Measurements from ENCODE around the gene CTDSPL. TPM values are rescaled to one million over a fixed set of nuclear protein-coding genes. Genes with fewer than 3 reads are reported as not detected.
"Not testable (repeated sequence)": the region's sequence is repeated elsewhere in the genome, so short reads cannot be mapped to it uniquely, and the experiment has no call there.

The CTDSPL gene
- polyA plus RNA-seq, 1 experiment, result 40.4 TPM

DNA sequence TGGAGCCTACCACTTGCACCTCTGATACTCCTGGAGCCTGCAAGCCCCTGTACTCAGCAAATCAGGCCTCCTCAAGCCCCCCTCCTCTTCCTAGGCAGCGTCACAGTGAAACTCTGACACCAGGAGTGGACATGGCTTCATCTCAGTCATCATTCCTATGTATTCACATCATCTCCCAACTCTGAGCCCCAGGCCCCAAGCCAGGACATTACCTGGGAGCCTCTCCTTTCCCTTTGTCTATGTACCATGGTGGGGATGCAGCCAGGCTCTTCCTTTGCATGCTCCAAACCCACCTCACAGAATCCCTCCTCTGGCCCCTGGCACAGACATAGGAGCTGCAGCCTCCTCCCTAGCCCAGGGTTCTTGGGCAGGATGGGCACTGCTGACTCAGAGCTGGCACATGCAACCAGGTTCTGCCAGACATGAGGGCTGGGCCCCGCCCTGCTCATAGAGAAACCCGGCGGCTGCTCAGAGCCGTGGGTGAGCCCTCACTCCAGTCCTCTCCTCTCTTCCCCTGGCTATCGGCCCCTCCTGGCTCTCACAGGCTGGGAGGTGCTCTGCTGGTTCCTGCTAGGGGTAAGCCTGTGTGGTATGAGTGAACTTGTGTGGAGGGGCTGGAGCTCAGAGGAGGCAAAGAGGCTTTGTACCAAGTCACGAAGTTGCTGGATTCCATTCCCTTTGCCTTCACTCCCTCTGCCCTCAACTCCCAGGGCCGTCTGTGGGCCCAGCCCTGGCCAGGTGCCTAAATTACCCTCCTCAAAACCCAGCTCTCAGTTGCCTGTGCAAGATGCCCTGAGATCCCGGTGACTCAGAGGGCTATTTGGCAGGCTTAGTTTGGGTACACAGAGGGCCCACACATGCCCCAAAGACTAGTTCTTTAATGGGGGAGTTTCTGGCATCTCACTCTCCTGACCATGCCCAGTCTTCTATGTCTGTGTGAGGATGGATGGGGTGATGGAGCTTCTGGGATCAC, 169.6 kb downstream of the CTDSPL start:
- POLR2A ChIA-PET, result no interaction called here
- Histone ChIP-seq H3K27me3 (ENCODE audit: control insufficient read depth, insufficient read depth, low read length) (no peaks in the 10 kb centered on the region), H3K4me3 (ENCODE audit: low read depth, low read length) (no peak overlapping the region), H3K27ac (ENCODE audit: low read depth, low read length) (no peak overlapping the region), H3K9me3 (ENCODE audit: control insufficient read depth, insufficient read depth, low read length) (no peaks in the 10 kb centered on the region; the same call in 1 of the 2 replicates)
- no peak for DNase-seq (ENCODE audit: low read depth, low spot score)
- TF ChIP-seq, protein P1, sequence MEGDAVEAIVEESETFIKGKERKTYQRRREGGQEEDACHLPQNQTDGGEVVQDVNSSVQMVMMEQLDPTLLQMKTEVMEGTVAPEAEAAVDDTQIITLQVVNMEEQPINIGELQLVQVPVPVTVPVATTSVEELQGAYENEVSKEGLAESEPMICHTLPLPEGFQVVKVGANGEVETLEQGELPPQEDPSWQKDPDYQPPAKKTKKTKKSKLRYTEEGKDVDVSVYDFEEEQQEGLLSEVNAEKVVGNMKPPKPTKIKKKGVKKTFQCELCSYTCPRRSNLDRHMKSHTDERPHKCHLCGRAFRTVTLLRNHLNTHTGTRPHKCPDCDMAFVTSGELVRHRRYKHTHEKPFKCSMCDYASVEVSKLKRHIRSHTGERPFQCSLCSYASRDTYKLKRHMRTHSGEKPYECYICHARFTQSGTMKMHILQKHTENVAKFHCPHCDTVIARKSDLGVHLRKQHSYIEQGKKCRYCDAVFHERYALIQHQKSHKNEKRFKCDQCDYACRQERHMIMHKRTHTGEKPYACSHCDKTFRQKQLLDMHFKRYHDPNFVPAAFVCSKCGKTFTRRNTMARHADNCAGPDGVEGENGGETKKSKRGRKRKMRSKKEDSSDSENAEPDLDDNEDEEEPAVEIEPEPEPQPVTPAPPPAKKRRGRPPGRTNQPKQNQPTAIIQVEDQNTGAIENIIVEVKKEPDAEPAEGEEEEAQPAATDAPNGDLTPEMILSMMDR (IDR thresholded peaks at IDR 0.05; ENCODE audit: low read depth, low read length), result no peak
- CTCF ChIA-PET, result interaction anchor here (0.6 to 1.0 kb wide), 2 partner anchors 28 to 173 kb away, joined by 3 to 4 read pairs; no protein-coding TSS in a partner anchor

DNA sequence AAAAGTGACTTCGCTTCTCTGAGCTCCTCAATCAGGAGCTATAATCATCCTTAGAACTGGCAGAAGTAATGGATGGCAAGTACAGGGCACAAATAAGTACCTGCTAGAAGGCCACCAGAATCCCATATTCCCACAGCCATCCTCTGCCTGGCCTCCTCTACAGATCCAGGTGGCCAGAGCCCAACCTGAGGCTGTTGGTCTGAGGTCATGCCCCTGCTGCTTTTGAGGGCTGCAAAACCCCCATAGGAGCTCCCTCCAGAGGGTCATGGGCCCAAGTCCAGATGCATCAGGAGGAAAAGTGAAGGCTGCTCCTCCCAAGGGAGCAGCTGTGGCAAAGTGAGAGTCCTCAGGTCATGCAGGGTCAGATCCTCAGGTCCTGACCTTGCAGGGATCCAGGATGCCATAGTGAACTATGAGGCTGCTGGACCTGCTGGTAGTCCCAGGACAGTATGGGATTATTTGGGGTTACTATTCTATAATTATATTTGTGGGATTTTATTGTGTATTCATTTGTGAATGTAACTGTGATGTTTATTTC, 170.7 kb downstream of the CTDSPL start:
- CTCF ChIA-PET, result no interaction called here
- no peak overlapping the region for H3K27ac ChIP-seq (ENCODE audit: low read depth, low read length)
- H3K9me3 ChIP-seq (ENCODE audit: control insufficient read depth, insufficient read depth, low read length), result no peaks in the 10 kb centered on the region; the same call in 1 of the 2 replicates
- no peak for DNase-seq (ENCODE audit: low read depth, low spot score)
- no peak overlapping the region for H3K4me3 ChIP-seq (ENCODE audit: low read depth, low read length)
- POLR2A ChIA-PET, result interaction anchor here (0.8 kb wide), 1 partner anchor 38 kb away, joined by 9 read pairs; no protein-coding TSS in a partner anchor
- TF ChIP-seq, protein P1 (IDR thresholded peaks at IDR 0.05; ENCODE audit: low read depth, low read length), result no peak
- no peaks in the 10 kb centered on the region for H3K27me3 ChIP-seq (ENCODE audit: control insufficient read depth, insufficient read depth, low read length)

DNA sequence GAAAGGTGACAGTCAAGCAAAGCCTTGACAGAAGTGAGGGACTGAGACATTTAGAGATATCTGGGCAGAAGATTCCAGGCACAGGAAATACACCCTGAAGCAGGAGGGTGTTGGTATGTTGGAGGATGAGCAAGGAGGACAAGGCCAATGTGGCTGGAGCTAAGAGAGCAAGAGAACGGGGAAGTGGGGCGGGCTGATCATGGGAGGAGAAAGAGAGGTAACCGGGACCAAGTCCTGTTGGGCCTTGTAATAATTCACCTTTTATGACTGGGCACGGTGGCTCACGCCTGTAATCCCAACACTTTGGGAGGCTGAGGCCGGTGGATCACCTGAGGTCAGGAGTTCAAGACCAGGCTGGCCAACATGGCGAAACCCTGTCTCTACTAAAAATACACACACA, 171.9 kb downstream of the CTDSPL start:
- H3K9me3 ChIP-seq (ENCODE audit: control insufficient read depth, insufficient read depth, low read length); H3K27ac ChIP-seq (ENCODE audit: low read depth, low read length); DNase-seq (ENCODE audit: low read depth, low spot score); H3K27me3 ChIP-seq (ENCODE audit: control insufficient read depth, insufficient read depth, low read length); CTCF ChIA-PET; H3K4me3 ChIP-seq (ENCODE audit: low read depth, low read length); POLR2A ChIA-PET: not testable (repeated sequence)

Small RNA genes within 50 kb of the gene (small RNA-seq; reads per million reads assigned to genes)
- gene MIR26A1 (ENCODE audit: insufficient read length, low read depth), result 47.9 reads per million, percentile 85 among the genes with 10 or more reads in this experiment
- gene RF00019 (ENCODE audit: insufficient read length, low read depth), result not detected

Other genes starting within 250 kb of the CTDSPL start
- gene VILL, start 128.9 kb downstream of the CTDSPL start, polyA plus RNA-seq (2011; rRNA removed), result 2.6 and 5.3 TPM in 2 replicates
- gene PLCD1, start 167.8 kb downstream of the CTDSPL start, polyA plus RNA-seq (2011; rRNA removed), result 14.4 and 17.0 TPM in 2 replicates
- 0.04 and 0.06 TPM in 2 replicates for gene DLEC1, start 177.3 kb downstream of the CTDSPL start, polyA plus RNA-seq (2011; rRNA removed)

Measured in AG04450 (cell line).